ENCODE results near the gene SRMS.

DNA sequence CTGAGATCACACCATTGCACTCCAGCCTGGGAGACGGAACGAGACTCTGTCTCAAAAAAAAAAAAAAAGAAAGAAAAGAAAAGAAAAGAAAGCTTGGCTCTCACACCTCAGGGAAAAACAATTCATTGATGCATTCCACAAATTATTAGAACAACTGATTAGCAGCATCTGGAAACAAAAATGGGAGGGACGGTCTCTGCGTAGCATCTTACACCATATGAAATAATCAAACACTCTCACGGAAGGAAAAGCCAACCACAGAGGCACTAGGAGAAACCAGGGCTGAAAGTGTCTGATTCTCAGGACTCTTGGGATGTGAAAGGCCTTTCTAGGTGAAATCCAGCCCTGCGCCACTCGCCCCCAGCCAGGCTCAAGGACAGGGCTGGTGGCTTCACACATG lies 28.8 kb upstream of the SRMS start:
- TF ChIP-seq, protein P1, sequence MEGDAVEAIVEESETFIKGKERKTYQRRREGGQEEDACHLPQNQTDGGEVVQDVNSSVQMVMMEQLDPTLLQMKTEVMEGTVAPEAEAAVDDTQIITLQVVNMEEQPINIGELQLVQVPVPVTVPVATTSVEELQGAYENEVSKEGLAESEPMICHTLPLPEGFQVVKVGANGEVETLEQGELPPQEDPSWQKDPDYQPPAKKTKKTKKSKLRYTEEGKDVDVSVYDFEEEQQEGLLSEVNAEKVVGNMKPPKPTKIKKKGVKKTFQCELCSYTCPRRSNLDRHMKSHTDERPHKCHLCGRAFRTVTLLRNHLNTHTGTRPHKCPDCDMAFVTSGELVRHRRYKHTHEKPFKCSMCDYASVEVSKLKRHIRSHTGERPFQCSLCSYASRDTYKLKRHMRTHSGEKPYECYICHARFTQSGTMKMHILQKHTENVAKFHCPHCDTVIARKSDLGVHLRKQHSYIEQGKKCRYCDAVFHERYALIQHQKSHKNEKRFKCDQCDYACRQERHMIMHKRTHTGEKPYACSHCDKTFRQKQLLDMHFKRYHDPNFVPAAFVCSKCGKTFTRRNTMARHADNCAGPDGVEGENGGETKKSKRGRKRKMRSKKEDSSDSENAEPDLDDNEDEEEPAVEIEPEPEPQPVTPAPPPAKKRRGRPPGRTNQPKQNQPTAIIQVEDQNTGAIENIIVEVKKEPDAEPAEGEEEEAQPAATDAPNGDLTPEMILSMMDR (IDR thresholded peaks at IDR 0.05) = no peak
- TF ChIP-seq POLR2AphosphoS5 (IDR thresholded peaks at IDR 0.05) (no peak), EP300 (IDR thresholded peaks at IDR 0.05) (no peak), POLR2A (IDR thresholded peaks at IDR 0.05) (no peak)
